Stimulated activated CD8-positive, alpha-beta memory T cell treated with anti-CD3 and anti-CD28 coated beads, Interleukin-15, amount 100 ng/mL, for 1 hour (primary cell): ENCODE data around the gene HEATR5A.
"Not testable (repeated sequence)": the region's sequence is repeated elsewhere in the genome, so short reads cannot be mapped to it uniquely, and the experiment has no call there.

Source experiments
- DNase-seq: peaks from one replicate; pipeline ENCODE4 v3.0.0-alpha.2; 2020; ENCODE audit warnings: low read depth

Gene HEATR5A

GRCh38 chr14:31256534-31257243 lies 163.7 kb downstream of the HEATR5A start:
- DNase-seq = no peak

GRCh38 chr14:31255918-31256317 lies 164.4 kb downstream of the HEATR5A start:
- DNase-seq = not testable (repeated sequence)

DNA sequence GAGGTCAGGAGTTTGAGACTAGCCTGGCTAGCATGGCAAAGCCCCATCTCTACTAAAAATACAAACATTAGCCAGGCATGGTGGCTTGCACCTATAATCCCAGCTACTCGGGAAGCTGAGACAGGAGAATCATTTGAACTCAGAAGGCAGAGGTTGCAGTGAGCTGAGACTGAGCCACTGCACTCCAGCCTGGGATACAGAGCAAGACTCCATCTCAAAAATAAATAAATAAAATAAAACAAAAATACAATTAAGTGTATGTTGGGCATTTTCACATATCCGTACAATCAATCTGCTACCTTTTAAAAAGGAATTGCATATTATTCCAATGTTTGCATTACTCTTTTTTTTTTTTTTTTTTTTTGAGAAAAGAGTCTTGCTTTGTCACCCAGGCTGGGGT lies 165.1 kb downstream of the HEATR5A start:
- no peak for DNase-seq

- no peak for DNase-seq
These were observed 166.4 kb downstream of the HEATR5A start for GRCh38 chr14:31253746-31254471.

GRCh38 chr14:31252865-31253264 lies 167.5 kb downstream of the HEATR5A start:
- no peak for DNase-seq

DNA sequence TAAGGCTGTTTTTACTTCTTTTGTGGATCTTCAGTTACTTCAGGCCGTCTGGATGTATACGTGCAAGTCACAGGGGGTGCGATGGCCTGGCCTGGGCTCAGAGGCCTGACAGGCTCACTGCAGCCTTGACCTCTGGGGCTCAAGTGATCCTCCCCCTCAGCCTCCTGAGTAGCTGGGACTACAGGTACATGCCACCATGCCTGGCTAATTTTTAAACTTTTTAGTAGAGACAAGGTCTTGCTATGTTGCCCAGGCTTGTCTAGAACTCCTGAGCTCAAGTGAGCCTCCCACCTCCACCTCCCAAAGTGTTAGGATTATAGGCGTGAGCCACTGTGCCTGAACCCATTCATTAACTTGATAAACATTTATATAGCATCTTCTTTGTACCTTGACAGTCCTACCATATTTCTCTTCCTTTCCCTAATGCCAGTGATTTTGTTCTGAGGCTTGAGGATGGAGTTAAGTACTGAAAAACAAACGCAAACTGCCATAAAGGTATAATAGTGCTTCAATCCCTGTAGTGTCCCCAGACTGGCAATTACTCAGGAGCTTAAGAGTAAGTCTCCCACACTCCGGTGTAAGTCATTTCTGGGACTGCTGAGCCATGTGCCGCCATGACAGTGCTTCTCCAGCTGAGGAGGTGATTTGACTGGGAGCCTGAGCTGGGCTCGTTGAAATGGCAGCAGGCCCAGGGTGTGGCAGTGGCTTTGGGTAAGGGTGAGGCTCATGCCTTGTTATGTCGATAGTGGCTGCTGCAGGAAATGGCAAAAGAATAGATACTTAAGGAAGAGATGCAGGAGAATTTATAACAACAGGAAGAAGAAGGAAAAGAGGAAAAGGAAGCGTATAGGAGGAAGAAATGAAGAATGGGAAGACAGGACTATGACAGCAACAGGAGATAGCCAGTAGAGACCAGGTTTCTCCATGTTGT lies 169.1 kb downstream of the HEATR5A start:
- DNase-seq = no peak

GRCh38 chr14:31244626-31245025 lies 175.7 kb downstream of the HEATR5A start:
- no peak for DNase-seq

DNA sequence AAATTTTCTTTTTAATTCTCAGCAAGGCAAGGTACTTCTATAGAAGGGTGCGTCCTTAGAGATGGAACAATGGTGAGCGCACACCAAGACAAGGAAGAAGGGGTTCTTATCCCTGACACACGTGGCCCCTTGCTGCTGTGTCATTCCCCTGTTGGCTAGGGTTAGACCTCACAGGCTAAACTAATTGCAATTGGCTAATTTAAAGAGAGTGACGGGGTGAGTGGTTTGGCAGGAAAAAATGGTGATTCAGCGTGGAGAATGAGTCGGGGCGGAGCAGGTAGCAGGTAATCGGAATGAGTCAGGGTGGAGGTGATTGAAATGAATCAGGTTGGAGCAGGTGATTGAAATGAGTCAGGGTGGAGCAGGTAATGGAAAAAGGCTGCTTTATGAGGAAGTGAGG lies 176.5 kb downstream of the HEATR5A start:
- DNase-seq = no peak

DNA sequence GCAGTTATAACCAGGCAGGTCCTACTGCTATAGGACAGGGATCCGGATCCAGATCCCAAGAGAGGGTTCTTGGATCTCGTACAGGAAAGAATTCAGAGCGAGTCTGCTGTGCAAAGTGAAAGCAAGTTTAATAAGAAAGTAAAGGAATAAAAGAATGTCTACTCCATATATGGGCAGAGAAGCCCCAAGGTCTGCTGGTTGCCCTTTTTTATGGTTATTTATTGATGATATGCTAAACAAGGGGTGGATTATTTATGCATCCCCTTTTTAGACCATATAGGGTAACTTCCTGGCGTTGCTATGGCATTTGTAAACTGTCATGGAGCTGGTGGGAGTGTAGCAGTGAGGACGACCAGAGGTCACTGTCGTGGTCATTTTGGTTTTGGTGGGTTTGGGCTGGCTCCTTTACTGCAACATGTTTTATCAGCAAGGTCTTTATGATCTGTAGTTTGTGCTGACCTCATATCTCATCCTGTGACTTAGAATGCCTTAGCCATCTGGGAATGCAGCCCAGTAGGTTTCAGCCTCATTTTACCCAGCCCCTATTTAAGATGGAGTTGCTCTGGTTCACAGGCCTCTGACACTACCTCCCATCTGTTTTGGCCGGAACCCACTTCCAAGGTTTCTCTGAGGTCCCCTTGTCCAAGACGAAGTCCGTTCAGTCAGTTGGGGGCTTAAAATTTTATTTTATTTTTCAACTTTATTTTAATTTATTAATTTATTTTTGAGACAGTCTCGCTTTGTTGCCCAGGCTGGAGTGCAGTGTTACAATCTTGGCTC lies 178.0 kb downstream of the HEATR5A start:
- not testable (repeated sequence) for DNase-seq
